ENCODE results near the gene KLHDC4.

KLHDC4 gene

DNA sequence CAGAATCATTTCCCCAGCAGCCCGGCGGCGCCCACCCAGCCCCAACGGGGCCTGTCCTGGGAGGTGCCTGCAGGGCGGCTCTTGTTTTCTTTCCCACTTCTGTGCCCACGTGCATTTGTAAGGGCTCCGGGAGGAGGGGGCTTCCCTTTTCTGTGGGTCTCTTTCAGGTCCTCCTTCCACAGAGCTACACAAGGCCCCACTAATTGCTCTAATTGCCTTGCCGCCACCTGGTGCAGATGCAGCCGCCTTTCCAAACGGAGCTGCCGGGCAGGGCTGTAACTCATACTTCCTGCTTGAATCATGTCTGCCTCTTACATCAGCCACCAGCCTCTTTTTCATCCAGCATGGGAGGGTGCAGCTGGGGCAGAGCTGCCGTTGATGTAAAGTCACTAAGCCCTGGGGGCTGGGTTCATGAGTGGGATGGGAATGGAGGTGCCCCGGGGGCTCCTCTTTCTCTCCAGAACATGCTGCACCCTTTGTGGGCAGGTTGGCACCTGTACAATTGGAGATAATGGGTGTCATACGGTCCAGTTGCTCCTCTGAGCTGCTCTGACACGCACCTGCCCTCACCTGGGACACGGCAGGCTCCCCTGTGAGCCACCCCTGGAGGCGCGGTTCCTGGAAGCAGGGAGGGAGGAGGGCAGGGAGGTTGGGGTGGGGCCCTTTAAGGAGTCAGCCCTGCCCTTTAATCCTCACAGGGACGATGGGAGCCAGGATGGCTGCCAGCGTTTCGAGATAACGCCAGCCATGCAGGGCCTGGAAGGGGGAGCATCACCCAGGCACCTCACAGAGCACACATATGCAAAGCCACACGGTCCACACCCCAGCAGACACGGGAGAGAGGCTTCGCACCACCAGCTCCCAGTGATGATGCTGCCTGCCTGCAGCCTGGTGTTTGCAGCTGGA, 41.1 kb upstream of the KLHDC4 start:
- TF ChIP-seq CTCF (IDR thresholded peaks at IDR 0.05; ENCODE audit: low read depth, low read length) = no peak
- peak; percentile 92 for DNase-seq
- Histone ChIP-seq H3K27me3 (no peaks in the 10 kb centered on the region), H3K36me3 (no peaks in the 10 kb centered on the region), H3K4me1 (peaks cover 37% of the 10 kb centered on the region), H3K4me3 (ENCODE audit: low read depth, low read length) (peak overlapping the region; percentile 58), H3K9me3 (no peaks in the 10 kb centered on the region)

GRCh38 chr16:87806261-87806640, 40.5 kb upstream of the KLHDC4 start:
- H3K4me3 ChIP-seq (ENCODE audit: low read depth, low read length) = peak overlapping the region; percentile 58
- H3K27me3 ChIP-seq = no peaks in the 10 kb centered on the region
- no peaks in the 10 kb centered on the region for H3K36me3 ChIP-seq
- H3K4me1 ChIP-seq = peaks cover 30% of the 10 kb centered on the region
- no peak for DNase-seq
- TF ChIP-seq CTCF (IDR thresholded peaks at IDR 0.05; ENCODE audit: low read depth, low read length) = no peak
- H3K9me3 ChIP-seq = no peaks in the 10 kb centered on the region

DNA sequence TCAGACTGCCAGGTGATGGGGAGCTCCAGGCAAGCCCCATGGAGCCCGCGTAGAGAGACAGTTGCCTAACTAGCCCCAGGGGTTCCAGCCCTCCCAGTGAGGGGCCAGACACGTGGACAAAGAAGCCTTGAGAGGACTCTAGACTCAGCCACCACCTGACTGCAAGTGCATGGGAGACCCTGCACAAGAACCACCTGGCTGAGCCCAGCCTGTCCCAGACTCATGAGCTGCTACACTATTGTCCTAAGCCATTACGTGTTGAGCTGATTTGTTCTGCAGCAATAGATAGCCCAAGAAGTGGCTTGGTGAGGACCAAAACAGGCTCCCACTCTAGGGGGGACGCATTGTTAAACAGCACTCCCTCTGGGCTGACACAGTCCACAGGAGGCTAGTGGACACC, 37.6 kb upstream of the KLHDC4 start:
- Histone ChIP-seq H3K36me3 (no peaks in the 10 kb centered on the region), H3K4me1 (peaks cover 13% of the 10 kb centered on the region), H3K9me3 (no peaks in the 10 kb centered on the region), H3K4me3 (ENCODE audit: low read depth, low read length) (no peak overlapping the region), H3K27me3 (no peaks in the 10 kb centered on the region)
- TF ChIP-seq CTCF (IDR thresholded peaks at IDR 0.05; ENCODE audit: low read depth, low read length) = no peak
- no peak for DNase-seq

DNA sequence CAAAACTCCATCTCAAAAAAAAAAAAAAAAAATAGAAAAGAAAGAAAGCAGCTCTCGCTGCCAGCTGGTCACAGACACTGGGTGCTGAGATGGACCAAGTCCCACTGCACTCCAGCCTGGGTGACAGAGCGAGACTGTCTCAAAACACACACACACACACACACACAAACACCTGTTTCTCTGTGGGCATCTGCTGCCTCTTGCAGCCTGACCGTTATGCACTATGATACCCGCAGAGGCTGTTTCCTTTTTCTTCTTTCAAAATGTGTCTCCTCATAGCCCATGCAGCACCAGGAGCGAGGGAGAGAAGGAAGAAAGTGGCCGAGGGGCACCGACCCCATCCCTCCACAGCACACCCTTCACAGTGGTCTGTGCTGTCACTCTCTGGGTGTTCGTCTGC, 36.9 kb upstream of the KLHDC4 start:
- Histone ChIP-seq H3K36me3 (no peaks in the 10 kb centered on the region), H3K4me3 (ENCODE audit: low read depth, low read length) (no peak overlapping the region), H3K9me3 (no peaks in the 10 kb centered on the region), H3K4me1 (peaks cover 11% of the 10 kb centered on the region), H3K27me3 (no peaks in the 10 kb centered on the region)
- TF ChIP-seq CTCF (IDR thresholded peaks at IDR 0.05; ENCODE audit: low read depth, low read length) = no peak
- DNase-seq = no peak

- no peak for DNase-seq
- H3K9me3 ChIP-seq = no peaks in the 10 kb centered on the region
- TF ChIP-seq CTCF (IDR thresholded peaks at IDR 0.05; ENCODE audit: low read depth, low read length) = no peak
- H3K27me3 ChIP-seq = no peaks in the 10 kb centered on the region
- H3K4me3 ChIP-seq (ENCODE audit: low read depth, low read length) = no peak overlapping the region
- H3K36me3 ChIP-seq = no peaks in the 10 kb centered on the region
- peaks cover 8% of the 10 kb centered on the region for H3K4me1 ChIP-seq
Observed at GRCh38 chr16:87801679-87802259, 36.0 kb upstream of the KLHDC4 start.

- no peak overlapping the region for H3K4me3 ChIP-seq (ENCODE audit: low read depth, low read length)
- no peak for TF ChIP-seq CTCF (IDR thresholded peaks at IDR 0.05; ENCODE audit: low read depth, low read length)
Observed at GRCh38 chr16:87800497-87800896, 34.7 kb upstream of the KLHDC4 start.

More at GRCh38 chr16:87800497-87800896, 34.7 kb upstream of the KLHDC4 start:
- Histone ChIP-seq H3K4me1 (no peaks in the 10 kb centered on the region; the same call in 1 of the 2 replicates), H3K9me3 (no peaks in the 10 kb centered on the region), H3K27me3 (no peaks in the 10 kb centered on the region), H3K36me3 (no peaks in the 10 kb centered on the region)
- no peak for DNase-seq
